Endothelial cell of umbilical vein (primary cell): ENCODE results near the gene AGPS. TPM values are rescaled to one million over a fixed set of nuclear protein-coding genes. Genes with fewer than 3 reads are reported as not detected.

Source experiments
- BruUV-seq: library from RNA; stranded (reverse); fragments of 400-500 nt; replicated peaks from 2 replicates; lab custom pipeline; 2021; lab: Mats Ljungman, UMichigan
- CTCF ChIA-PET: fragments of 300-600, 350-600 bp; sonication (Branson Sonifier 250); formaldehyde crosslinking; loops from one replicate; lab custom pipeline; 2021; ENCODE audit warnings: antibody characterized with exemption, inconsistent platforms; lab: Charles Lee
- POLR2A ChIA-PET: fragments of 300-600, 350-600 bp; sonication (Branson Sonifier 250); formaldehyde crosslinking; loops from one replicate; lab custom pipeline; 2021; ENCODE audit warnings: antibody characterized with exemption, inconsistent platforms; lab: Charles Lee
- DNase-seq: peaks from one replicate; pipeline ENCODE4 v3.0.0-alpha.2; 2011; ENCODE audit warnings: low read depth, low spot score
- FAIRE-seq: peaks from 2 replicates; lab custom pipeline; 2011; peaks lifted over from hg19 to GRCh38; lab: Jason Lieb, UNC
- H2AFZ ChIP-seq: 2 replicates; pipeline ENCODE4 v1.6.0; 2012; ENCODE audit warnings: low read depth, low read length, control low read depth, inconsistent platforms
- H3K27ac ChIP-seq: 2 replicates; pipeline ENCODE4 v1.5.1; 2011; ENCODE audit warnings: low read depth, mild to moderate bottlenecking, control low read depth, low read length, moderate library complexity; ENCODE audit not compliant: insufficient read depth
- H3K27me3 ChIP-seq, 2 experiments: 2 replicates each; pipeline versions ENCODE4 v1.6.0 to v1.6.1; 2011; ENCODE audit warnings: low read length in 2 of 2, mixed read lengths in 1 of 2; ENCODE audit not compliant: control insufficient read depth in 2 of 2, insufficient read depth in 2 of 2
- H3K36me3 ChIP-seq, 2 experiments: 2 replicates in 1 of 2; 3 replicates in 1 of 2; pipeline ENCODE4 v1.5.1; 2011; ENCODE audit warnings: low read length in 2 of 2, mild to moderate bottlenecking in 1 of 2, moderate library complexity in 1 of 2; ENCODE audit not compliant: control insufficient read depth in 2 of 2, insufficient read depth in 2 of 2; ENCODE audit errors: extremely low read depth in 1 of 2
- H3K4me1 ChIP-seq: 3 replicates; pipeline ENCODE4 v1.5.1; 2011; ENCODE audit warnings: mild to moderate bottlenecking, low read length; ENCODE audit not compliant: control insufficient read depth, insufficient read depth; ENCODE audit errors: extremely low read depth
- H3K4me2 ChIP-seq: 2 replicates; pipeline ENCODE4 v1.6.1; 2011; ENCODE audit warnings: low read length, control low read depth, mixed read lengths; ENCODE audit not compliant: insufficient read depth
- H3K4me3 ChIP-seq, 3 experiments: fragments of 200-600 bp in 1 of 3; sonication (generic), shearing (Covaris generic) in 1 of 3; replicated peaks in 1 of 3; 2 replicates each; pipeline ENCODE4 v1.5.1; 2011 to 2016; ENCODE audit warnings: control low read depth in 3 of 3, low read length in 3 of 3, mild to moderate bottlenecking in 2 of 3, inconsistent platforms in 1 of 3, low read depth in 1 of 3, moderate library complexity in 1 of 3; ENCODE audit not compliant: insufficient read depth in 1 of 3
- H3K79me2 ChIP-seq: 2 replicates; pipeline ENCODE4 v1.6.0; 2012; ENCODE audit warnings: low read length, inconsistent platforms; ENCODE audit not compliant: control insufficient read depth, insufficient read depth
- H3K9ac ChIP-seq: replicated peaks from 2 replicates; pipeline ENCODE3; 2011; ENCODE audit warnings: low read length, control low read depth; ENCODE audit not compliant: insufficient read depth; ENCODE audit errors: extremely low read depth
- H3K9me1 ChIP-seq: replicated peaks from 3 replicates; pipeline ENCODE4 v1.6.0; 2011; ENCODE audit warnings: mild to moderate bottlenecking, low read length; ENCODE audit not compliant: control insufficient read depth, insufficient read depth; ENCODE audit errors: extremely low read depth
- H3K9me3 ChIP-seq: replicated peaks from 2 replicates; pipeline ENCODE4 v1.5.1; 2012; ENCODE audit warnings: low read length, inconsistent platforms; ENCODE audit not compliant: control insufficient read depth, insufficient read depth
- H4K20me1 ChIP-seq: replicated peaks from 2 replicates; pipeline ENCODE3; 2011; ENCODE audit warnings: mild to moderate bottlenecking, low read length; ENCODE audit not compliant: control insufficient read depth, insufficient read depth; ENCODE audit errors: extremely low read depth
- CTCF ChIP-seq, 2 donors: IDR thresholded peaks; 1 replicate in 1 of 2; 2 replicates in 1 of 2; pipeline ENCODE4 v1.5.1; 2011; ENCODE audit warnings: low read length in 2 of 2, mild to moderate bottlenecking in 2 of 2, moderate library complexity in 2 of 2, control low read depth in 1 of 2, inconsistent platforms in 1 of 2, low read depth in 1 of 2; ENCODE audit not compliant: insufficient read depth in 1 of 2; ENCODE audit errors: extremely low read depth in 1 of 2
- EZH2 ChIP-seq: IDR thresholded peaks from 2 replicates; pipeline ENCODE4 v1.6.1; 2012; ENCODE audit warnings: borderline replicate concordance, low read depth, mild to moderate bottlenecking, moderate library complexity, low read length, inconsistent platforms; ENCODE audit not compliant: severe bottlenecking
- FOS ChIP-seq: IDR thresholded peaks from 2 replicates; pipeline ENCODE4 v1.6.1; 2011; ENCODE audit warnings: mild to moderate bottlenecking, low read length, moderate library complexity, borderline replicate concordance; ENCODE audit not compliant: insufficient read depth
- GATA2 ChIP-seq: IDR thresholded peaks from 2 replicates; pipeline ENCODE4 v1.7.0; 2011; ENCODE audit warnings: low read depth, mild to moderate bottlenecking, moderate library complexity, mixed read lengths, low read length; ENCODE audit not compliant: insufficient read length, insufficient read depth
- JUN ChIP-seq: IDR thresholded peaks from 2 replicates; pipeline ENCODE4 v1.6.1; 2011; ENCODE audit warnings: borderline replicate concordance, low read depth; ENCODE audit not compliant: insufficient read length, insufficient read depth
- MAX ChIP-seq: IDR thresholded peaks from 2 replicates; pipeline ENCODE4 v1.6.1; 2011; ENCODE audit not compliant: insufficient read depth, insufficient read length
- MYC ChIP-seq: IDR thresholded peaks from one replicate; pipeline ENCODE4 v1.6.1; 2011; ENCODE audit warnings: mild to moderate bottlenecking, low read depth, low read length
- POLR2A ChIP-seq: IDR thresholded peaks from 2 replicates; pipeline ENCODE4 v1.6.1; 2012; ENCODE audit warnings: low read depth, mild to moderate bottlenecking, control low read depth, low read length
- POLR2AphosphoS5 ChIP-seq: IDR thresholded peaks from 2 replicates; pipeline ENCODE4 v1.6.1; 2012; ENCODE audit warnings: low read depth, mild to moderate bottlenecking, control low read depth, low read length, moderate library complexity; ENCODE audit not compliant: insufficient read depth
- dilution Hi-C: fragments of 300-500 bp; cut with MboI; formaldehyde crosslinking; loops from one replicate; pipeline ENCODE4 v1.15.0; 2019; ENCODE audit warnings: low sequenced_read_pairs; ENCODE audit not compliant: extremely low pct_ligation_motif_present
- intact Hi-C: fragments of 100-400 bp; cut with micrococcal nuclease; formaldehyde crosslinking; loops from one replicate; pipeline ENCODE4 v1.10.0; 2022
- polyA plus RNA-seq, 4 experiments: library from polyadenylated mRNA; depleted of rRNA in 3 of 4; stranded (reverse) in 3 of 4; unstranded in 1 of 4; fragments of >200 nt; gene quantifications; 2 replicates each; pipeline versions ENCODE4 v1.2.1 to v1.2.3, GENCODE V29; 2011 to 2012; ENCODE audit warnings: missing spikeins in 1 of 4
- total RNA-seq: library from RNA; stranded (reverse); gene quantifications from 2 replicates; pipeline ENCODE4 v1.2.3, GENCODE V29; 2021

Gene AGPS
- total and polyA plus RNA-seq, 2 donors (not counting 3 experiments of a cell fraction or from before 2014, with no cell fraction given), result 10.1 to 96.5 TPM

GRCh38 chr2:177501186-177501585 lies 108.6 kb downstream of the AGPS start:
- H3K79me2 ChIP-seq, result no peaks in the 10 kb centered on the region
- DNase-seq (peak; percentile 24), FAIRE-seq (no peak)
- H3K27me3 ChIP-seq, result no peaks in the 10 kb centered on the region
- no peak overlapping the region for H3K27ac ChIP-seq
- no peaks in the 10 kb centered on the region for H3K9me1 ChIP-seq
- peak overlapping the region; percentile 12 for H3K4me2 ChIP-seq
- intact Hi-C loops (no loop called here), dilution Hi-C loops (no loop called here)
- H3K36me3 ChIP-seq, result no peaks in the 10 kb centered on the region
- H3K4me1 ChIP-seq, result peaks cover 8% of the 10 kb centered on the region
- H3K9ac ChIP-seq, result no peak overlapping the region
- no peaks in the 10 kb centered on the region for H4K20me1 ChIP-seq
- no peak overlapping the region for H2AFZ ChIP-seq
- H3K4me3 ChIP-seq, result no peak overlapping the region
- ChIA-PET POLR2A (no interaction called here), CTCF (no interaction called here)
- no TSS peak for BruUV-seq
- TF ChIP-seq JUN (peak; percentile 31), CTCF (IDR thresholded peaks at IDR 0.05; ENCODE audit: extremely low read depth in 1 of 2, insufficient read depth in 1 of 2, low read depth in 1 of 2, low read length in 2 of 2) (no peak)
- no peaks in the 10 kb centered on the region for H3K9me3 ChIP-seq

GRCh38 chr2:177506505-177506904 lies 113.9 kb downstream of the AGPS start:
- TF ChIP-seq FOS, result no peak
- no peak for TF ChIP-seq MYC
- no peak for TF ChIP-seq GATA2
- TF ChIP-seq POLR2A, result no peak
- no peak for TF ChIP-seq POLR2AphosphoS5
- no peak for TF ChIP-seq JUN
- no peak for TF ChIP-seq MAX
- no peak for TF ChIP-seq CTCF (IDR thresholded peaks at IDR 0.05; ENCODE audit: extremely low read depth in 1 of 2, insufficient read depth in 1 of 2, low read depth in 1 of 2, low read length in 2 of 2)
- no peak for TF ChIP-seq EZH2
- H3K9me3 ChIP-seq, result no peaks in the 10 kb centered on the region
- H3K4me1 ChIP-seq, result no peaks in the 10 kb centered on the region
- no peak overlapping the region for H3K9ac ChIP-seq
- no peaks in the 10 kb centered on the region for H3K79me2 ChIP-seq
- H3K4me3 ChIP-seq, result no peak overlapping the region
- DNase-seq (no peak), FAIRE-seq (no peak)
- H3K27me3 ChIP-seq, result no peaks in the 10 kb centered on the region
- H3K4me2 ChIP-seq, result no peak overlapping the region
- ChIA-PET CTCF (interaction anchor here (1.4 kb wide), 2 partner anchors 9 to 98 kb away, joined by 5 to 6 read pairs; no protein-coding TSS in a partner anchor), POLR2A (no interaction called here)
- peaks cover 0 to 9% of the 10 kb centered on the region in 2 experiments for H3K36me3 ChIP-seq
- no peaks in the 10 kb centered on the region for H4K20me1 ChIP-seq
- H3K27ac ChIP-seq, result no peak overlapping the region
- no peaks in the 10 kb centered on the region for H3K9me1 ChIP-seq
- no peak overlapping the region for H2AFZ ChIP-seq
- no TSS peak for BruUV-seq
- intact Hi-C loops, result loop anchor here (1.0 kb wide), 1 partner anchor 10 kb away; no protein-coding TSS in a partner anchor
- dilution Hi-C loops, result no loop called here
